ENCODE measurements around the gene TENT5A.

TENT5A gene

GRCh38 chr6:81772741-81773140 lies 20.3 kb upstream of the TENT5A start:
- H3K27me3 ChIP-seq = no peaks in the 10 kb centered on the region
- no peak for TF ChIP-seq CTCF (IDR thresholded peaks at IDR 0.05)
- H3K4me1 ChIP-seq (ENCODE audit: control insufficient read depth in 1 of 2, insufficient read depth in 1 of 2, low read depth in 1 of 2, low read length in 1 of 2) = peaks cover 13 to 15% of the 10 kb centered on the region in 2 experiments
- no peaks in the 10 kb centered on the region for H3K9me3 ChIP-seq
- H3K27ac ChIP-seq = no peak overlapping the region
- no peak overlapping the region for H3K4me3 ChIP-seq (ENCODE audit: low read depth in 1 of 2, low read length in 1 of 2)
- no peaks in the 10 kb centered on the region for H3K36me3 ChIP-seq

- Histone ChIP-seq H3K36me3 (no peaks in the 10 kb centered on the region), H3K9me3 (no peaks in the 10 kb centered on the region), H3K4me3 (ENCODE audit: low read depth in 1 of 2, low read length in 1 of 2) (no peak overlapping the region), H3K4me1 (ENCODE audit: control insufficient read depth in 1 of 2, insufficient read depth in 1 of 2, low read depth in 1 of 2, low read length in 1 of 2) (peaks cover 29 to 31% of the 10 kb centered on the region in 2 experiments), H3K27me3 (no peaks in the 10 kb centered on the region), H3K27ac (no peak overlapping the region)
- no peak for TF ChIP-seq CTCF (IDR thresholded peaks at IDR 0.05)
Measured at GRCh38 chr6:81771097-81771496, 18.6 kb upstream of the TENT5A start.

- Histone ChIP-seq H3K27ac (no peak overlapping the region), H3K9me3 (no peaks in the 10 kb centered on the region), H3K4me1 (ENCODE audit: control insufficient read depth in 1 of 2, insufficient read depth in 1 of 2, low read depth in 1 of 2, low read length in 1 of 2) (peaks cover 34 to 37% of the 10 kb centered on the region in 2 experiments), H3K36me3 (no peaks in the 10 kb centered on the region), H3K4me3 (ENCODE audit: low read depth in 1 of 2, low read length in 1 of 2) (no peak overlapping the region), H3K27me3 (no peaks in the 10 kb centered on the region)
- no peak for TF ChIP-seq CTCF (IDR thresholded peaks at IDR 0.05)
Measured at GRCh38 chr6:81770381-81770780, 17.9 kb upstream of the TENT5A start.

- no peaks in the 10 kb centered on the region for H3K9me3 ChIP-seq
- no peak overlapping the region for H3K4me3 ChIP-seq (ENCODE audit: low read depth in 1 of 2, low read length in 1 of 2)
- H3K4me1 ChIP-seq (ENCODE audit: control insufficient read depth in 1 of 2, insufficient read depth in 1 of 2, low read depth in 1 of 2, low read length in 1 of 2) = peaks cover 37 to 39% of the 10 kb centered on the region in 2 experiments
- no peak overlapping the region for H3K27ac ChIP-seq
- no peaks in the 10 kb centered on the region for H3K27me3 ChIP-seq
- TF ChIP-seq CTCF (IDR thresholded peaks at IDR 0.05) = no peak
- no peaks in the 10 kb centered on the region for H3K36me3 ChIP-seq
Measured at GRCh38 chr6:81769824-81770223, 17.3 kb upstream of the TENT5A start.

- Histone ChIP-seq H3K27me3 (no peaks in the 10 kb centered on the region), H3K27ac (no peak overlapping the region), H3K4me3 (ENCODE audit: low read depth in 1 of 2, low read length in 1 of 2) (no peak overlapping the region), H3K36me3 (no peaks in the 10 kb centered on the region), H3K9me3 (no peaks in the 10 kb centered on the region), H3K4me1 (ENCODE audit: control insufficient read depth in 1 of 2, insufficient read depth in 1 of 2, low read depth in 1 of 2, low read length in 1 of 2) (peaks cover 37 to 40% of the 10 kb centered on the region in 2 experiments)
- TF ChIP-seq CTCF (IDR thresholded peaks at IDR 0.05) = no peak
Measured at GRCh38 chr6:81768150-81768942, 15.9 kb upstream of the TENT5A start.
